Breast epithelium (tissue), 4 donors: ENCODE results near the gene DNAJC13. TPM values are rescaled to one million over a fixed set of nuclear protein-coding genes. Genes with fewer than 3 reads are reported as not detected.

Experiments used
- DNase-seq, 2 donors: peaks; one replicate each; pipeline ENCODE4 v3.0.0-alpha.2; 2019; ENCODE audit warnings: low spot score in 2 of 2
- H3K27ac ChIP-seq, 2 donors: fragments of 200-600 bp; sonication (generic) in 1 of 2; one replicate each; pipeline ENCODE4 v1.5.1; 2016 to 2019; ENCODE audit warnings: mild to moderate bottlenecking in 1 of 2
- H3K27me3 ChIP-seq, 2 donors: fragments of 200-600 bp; sonication (generic) in 1 of 2; one replicate each; pipeline versions ENCODE4 v1.5.1 to v1.6.0; 2017 to 2019; ENCODE audit warnings: control low read depth in 1 of 2, mild to moderate bottlenecking in 1 of 2
- H3K36me3 ChIP-seq: fragments of 200-600 bp; one replicate; pipeline ENCODE4 v1.5.1; 2019
- H3K4me1 ChIP-seq, 2 donors: fragments of 200-600 bp; sonication (generic); one replicate each; pipeline ENCODE4 v1.5.1; 2016 to 2019; ENCODE audit warnings: control low read depth in 1 of 2
- H3K4me3 ChIP-seq, 3 donors: fragments of 200-600 bp; sonication (generic); 1 replicate in 2 of 3; 2 replicates in 1 of 3; pipeline ENCODE4 v1.5.1; 2016 to 2019; ENCODE audit warnings: mild to moderate bottlenecking in 3 of 3, moderate library complexity in 2 of 3
- H3K9me3 ChIP-seq, 2 donors: fragments of 200-600 bp; sonication (generic) in 1 of 2; one replicate each; pipeline ENCODE4 v1.5.1; 2016 to 2019; ENCODE audit warnings: control low read depth in 1 of 2
- POLR2A ChIP-seq: fragments of 450-650 bp; IDR thresholded peaks from one replicate; pipeline ENCODE4 v1.6.1; 2016; ENCODE audit warnings: antibody characterized with exemption, mild to moderate bottlenecking, moderate library complexity
- POLR2AphosphoS5 ChIP-seq, 3 donors: sonication (generic); formaldehyde crosslinking; IDR thresholded peaks; one replicate each; pipeline ENCODE4 v1.6.1; 2017; ENCODE audit warnings: antibody characterized with exemption in 3 of 3
- intact Hi-C: fragments of 100-400 bp; cut with DNase I; formaldehyde crosslinking; loops from one replicate; pipeline ENCODE4 v1.15.1; 2023; ENCODE audit warnings: low total_unique reads
- total RNA-seq, 3 donors: library from RNA; depleted of rRNA; stranded (reverse); fragments of >200 nt; gene quantifications; one replicate each; pipeline ENCODE4 v1.1.0, GENCODE V29; 2016
- TF ChIP-seq, protein P1 (sequence below), 3 donors: fragments of 450-650 bp; IDR thresholded peaks; one replicate each; pipeline ENCODE4 v1.5.1; 2016 to 2017; ENCODE audit warnings: antibody characterized with exemption in 3 of 3, mild to moderate bottlenecking in 3 of 3, moderate library complexity in 3 of 3

The DNAJC13 gene
- total RNA-seq, 3 donors from 2014 or later, result 42.0 to 56.5 (median 53.6) TPM

DNA sequence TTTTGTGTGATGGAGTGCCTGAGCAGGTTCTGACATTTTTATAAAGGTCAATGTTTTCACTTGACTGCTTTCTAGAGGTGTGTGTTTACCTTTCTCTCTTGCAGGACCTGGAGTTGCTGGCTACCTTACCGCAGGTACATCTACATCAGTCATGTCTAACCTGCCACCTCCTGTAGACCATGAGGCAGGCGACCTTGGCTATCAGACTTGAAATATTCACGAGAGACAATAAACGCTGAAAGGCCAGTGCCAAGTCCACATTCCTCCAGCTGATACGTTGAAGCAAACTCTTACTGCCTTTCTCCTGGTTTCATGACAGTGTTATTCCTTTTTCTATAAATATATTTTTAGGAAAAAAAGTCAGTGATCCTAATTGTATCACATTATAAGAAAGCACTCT, 120.8 kb downstream of the DNAJC13 start:
- intact Hi-C loops, result no loop called here
- TF ChIP-seq POLR2AphosphoS5 (IDR thresholded peaks at IDR 0.05), result no peak
- TF ChIP-seq POLR2A, result no peak
- no peaks in the 10 kb centered on the region for H3K36me3 ChIP-seq

DNA sequence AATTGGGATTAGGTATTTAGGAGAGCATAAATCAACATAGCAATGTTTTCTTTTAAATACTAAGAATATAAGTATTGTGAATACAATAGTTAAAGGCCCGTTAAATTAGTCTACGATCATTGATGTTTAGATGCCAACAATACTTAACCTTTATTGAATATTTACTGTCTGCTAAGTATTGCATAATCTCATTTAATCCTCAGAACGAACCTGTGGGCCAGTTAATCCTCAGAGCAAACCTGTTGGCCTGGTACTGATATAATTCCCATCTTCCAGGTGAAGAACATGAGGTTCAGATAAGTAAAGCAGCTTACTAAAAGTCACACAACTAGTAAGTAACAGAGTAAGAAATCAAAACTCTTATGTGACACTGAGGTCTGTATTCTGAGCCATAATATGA, 122.4 kb downstream of the DNAJC13 start:
- intact Hi-C loops, result loop anchor here (10.0 kb wide), 1 partner anchor 55 kb away; the partner anchor contains the start of gene ACKR4
- no peak for DNase-seq

More for the DNA sequence above, 120.8 kb downstream of the DNAJC13 start:
- Histone ChIP-seq H3K27me3 (no peaks in the 10 kb centered on the region), H3K27ac (no peak overlapping the region), H3K9me3 (no peaks in the 10 kb centered on the region), H3K4me1 (no peaks in the 10 kb centered on the region), H3K4me3 (no peak overlapping the region)
- DNase-seq, result no peak

DNA sequence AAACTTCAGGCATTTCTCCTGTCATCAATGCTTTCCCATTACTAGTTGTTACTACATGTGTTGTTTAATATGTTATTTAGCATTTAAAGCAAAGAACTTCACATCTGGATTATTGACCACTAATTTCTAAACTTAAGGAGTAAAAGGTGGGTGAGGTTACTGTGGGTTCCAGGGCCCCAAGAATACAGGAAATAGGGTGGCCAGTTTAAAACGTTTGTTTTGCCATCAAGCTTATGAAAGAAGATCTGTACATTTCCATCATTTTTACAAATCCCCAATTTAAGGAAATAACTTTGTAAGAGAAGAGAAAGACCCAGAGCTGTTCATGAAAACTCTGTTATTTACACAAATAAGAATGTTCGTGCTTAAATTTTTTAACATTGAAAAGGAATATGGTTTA, 125.3 kb downstream of the DNAJC13 start:
- no peak overlapping the region for H3K4me3 ChIP-seq
- no peaks in the 10 kb centered on the region for H3K4me1 ChIP-seq
- intact Hi-C loops, result loop anchor here (10.0 kb wide), 1 partner anchor 52 kb away; the partner anchor contains the start of gene ACKR4
- peak overlapping the region in 1 of 2 donors; percentile 25 for H3K27ac ChIP-seq
- no peak for DNase-seq
- TF ChIP-seq POLR2AphosphoS5 (IDR thresholded peaks at IDR 0.05) (no peak), POLR2A (no peak)
- TF ChIP-seq, protein P1, sequence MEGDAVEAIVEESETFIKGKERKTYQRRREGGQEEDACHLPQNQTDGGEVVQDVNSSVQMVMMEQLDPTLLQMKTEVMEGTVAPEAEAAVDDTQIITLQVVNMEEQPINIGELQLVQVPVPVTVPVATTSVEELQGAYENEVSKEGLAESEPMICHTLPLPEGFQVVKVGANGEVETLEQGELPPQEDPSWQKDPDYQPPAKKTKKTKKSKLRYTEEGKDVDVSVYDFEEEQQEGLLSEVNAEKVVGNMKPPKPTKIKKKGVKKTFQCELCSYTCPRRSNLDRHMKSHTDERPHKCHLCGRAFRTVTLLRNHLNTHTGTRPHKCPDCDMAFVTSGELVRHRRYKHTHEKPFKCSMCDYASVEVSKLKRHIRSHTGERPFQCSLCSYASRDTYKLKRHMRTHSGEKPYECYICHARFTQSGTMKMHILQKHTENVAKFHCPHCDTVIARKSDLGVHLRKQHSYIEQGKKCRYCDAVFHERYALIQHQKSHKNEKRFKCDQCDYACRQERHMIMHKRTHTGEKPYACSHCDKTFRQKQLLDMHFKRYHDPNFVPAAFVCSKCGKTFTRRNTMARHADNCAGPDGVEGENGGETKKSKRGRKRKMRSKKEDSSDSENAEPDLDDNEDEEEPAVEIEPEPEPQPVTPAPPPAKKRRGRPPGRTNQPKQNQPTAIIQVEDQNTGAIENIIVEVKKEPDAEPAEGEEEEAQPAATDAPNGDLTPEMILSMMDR (IDR thresholded peaks at IDR 0.05), result no peak
- H3K36me3 ChIP-seq, result no peaks in the 10 kb centered on the region
- H3K27me3 ChIP-seq, result no peaks in the 10 kb centered on the region
- H3K9me3 ChIP-seq, result no peaks in the 10 kb centered on the region

More for the DNA sequence above, 122.4 kb downstream of the DNAJC13 start:
- Histone ChIP-seq H3K36me3 (no peaks in the 10 kb centered on the region), H3K4me3 (no peak overlapping the region), H3K4me1 (no peaks in the 10 kb centered on the region), H3K9me3 (no peaks in the 10 kb centered on the region), H3K27ac (no peak overlapping the region), H3K27me3 (no peaks in the 10 kb centered on the region)
- TF ChIP-seq POLR2AphosphoS5 (IDR thresholded peaks at IDR 0.05) (no peak), POLR2A (no peak)
- TF ChIP-seq, protein P1 (IDR thresholded peaks at IDR 0.05), result no peak

DNA sequence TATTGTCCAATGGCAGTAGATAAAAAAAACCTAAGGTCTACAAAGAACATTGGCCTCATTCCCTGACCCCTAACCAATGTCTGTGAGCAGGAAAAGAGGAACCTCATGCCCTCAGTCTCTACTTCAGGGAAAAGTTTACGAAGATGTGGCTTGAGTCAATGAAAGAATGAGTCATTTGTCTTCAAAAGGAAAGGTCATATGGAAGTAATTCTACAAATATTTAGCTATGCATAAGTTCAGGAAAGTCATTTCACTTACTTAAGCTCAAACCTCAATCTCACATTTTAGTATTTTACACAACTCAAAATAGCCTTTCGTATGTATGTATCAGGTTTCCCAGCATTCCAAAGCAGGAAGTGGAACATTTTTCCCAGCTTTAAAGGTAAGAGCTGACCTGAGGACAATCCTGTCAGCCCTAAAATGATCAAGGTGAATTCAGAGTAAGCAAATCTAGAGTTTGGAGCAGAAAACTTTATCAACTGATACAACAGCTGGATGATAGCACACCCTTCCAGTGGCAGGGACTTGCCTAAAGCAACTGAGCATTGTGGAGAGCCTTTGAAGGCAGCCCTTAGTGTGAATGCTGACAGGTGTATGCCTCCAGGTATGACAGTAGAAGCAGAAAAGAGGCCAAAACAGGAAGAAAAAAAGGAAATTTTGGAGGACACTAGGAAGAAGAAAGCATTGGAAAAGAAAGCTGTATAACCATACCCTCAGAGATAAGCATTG, 125.9 kb downstream of the DNAJC13 start:
- H3K27me3 ChIP-seq, result no peaks in the 10 kb centered on the region
- no peak overlapping the region for H3K4me3 ChIP-seq
- no peaks in the 10 kb centered on the region for H3K36me3 ChIP-seq
- peak overlapping the region in 1 of 2 donors; percentile 25 for H3K27ac ChIP-seq
- H3K9me3 ChIP-seq, result no peaks in the 10 kb centered on the region
- no peaks in the 10 kb centered on the region for H3K4me1 ChIP-seq
- TF ChIP-seq POLR2AphosphoS5 (IDR thresholded peaks at IDR 0.05), result no peak
- TF ChIP-seq, protein P1 (IDR thresholded peaks at IDR 0.05), result no peak
- TF ChIP-seq POLR2A, result no peak
- DNase-seq, result no peak
- intact Hi-C loops, result loop anchor here (10.0 kb wide), 1 partner anchor 52 kb away; the partner anchor contains the start of gene ACKR4

DNA sequence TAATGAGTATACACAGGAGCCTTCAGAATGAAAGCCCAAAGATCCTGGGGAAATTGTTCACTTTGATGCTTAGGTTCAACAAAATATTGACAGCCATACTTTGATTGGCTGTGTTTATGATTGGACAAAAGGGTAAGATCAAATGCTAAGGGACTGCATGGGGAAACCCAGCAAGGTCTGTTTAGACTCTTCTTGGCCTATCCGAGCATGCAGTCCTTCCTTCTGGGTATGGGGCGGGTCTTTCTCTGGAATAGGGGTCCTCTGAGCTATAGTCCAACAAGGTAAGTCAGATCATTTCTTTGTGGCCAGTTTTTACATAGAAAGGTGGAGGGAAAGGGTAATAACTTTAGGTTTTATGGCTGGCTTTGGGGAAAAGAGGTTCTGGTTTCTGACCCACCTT, 126.8 kb downstream of the DNAJC13 start:
- H3K9me3 ChIP-seq, result no peaks in the 10 kb centered on the region
- no peaks in the 10 kb centered on the region for H3K4me1 ChIP-seq
- intact Hi-C loops, result loop anchor here (10.0 kb wide), 1 partner anchor 51 kb away; the partner anchor contains the start of gene ACKR4
- H3K36me3 ChIP-seq, result no peaks in the 10 kb centered on the region
- H3K27me3 ChIP-seq, result no peaks in the 10 kb centered on the region
- H3K27ac ChIP-seq, result no peak overlapping the region
- DNase-seq, result no peak
- TF ChIP-seq POLR2A (no peak), POLR2AphosphoS5 (IDR thresholded peaks at IDR 0.05) (no peak)
- TF ChIP-seq, protein P1 (IDR thresholded peaks at IDR 0.05), result no peak
- no peak overlapping the region for H3K4me3 ChIP-seq
